Karpas-422 (cell line): ENCODE results near the gene P2RY8. TPM values are rescaled to one million over a fixed set of nuclear protein-coding genes. Genes with fewer than 3 reads are reported as not detected.
"Not testable (repeated sequence)": the region's sequence is repeated elsewhere in the genome, so short reads cannot be mapped to it uniquely, and the experiment has no call there.

ENCODE experiments used
- DNase-seq: peaks from one replicate; pipeline ENCODE4 v3.0.0-alpha.2; 2015
- H2AFZ ChIP-seq: fragments of 200-600 bp; sonication (generic); 2 replicates; pipeline ENCODE4 v1.6.1; 2014; ENCODE audit warnings: antibody characterized with exemption, low read length, mixed read lengths
- H3K27ac ChIP-seq: fragments of 200-600 bp; sonication (generic); 2 replicates; pipeline ENCODE4 v1.5.1; 2014; ENCODE audit warnings: mild to moderate bottlenecking, low read length, moderate library complexity
- H3K27me3 ChIP-seq: fragments of 200-600 bp; sonication (generic); 2 replicates; pipeline ENCODE4 v1.6.1; 2014; ENCODE audit warnings: low read length, mixed read lengths
- H3K36me3 ChIP-seq: fragments of 200-600 bp; sonication (generic); 2 replicates; pipeline ENCODE4 v1.6.1; 2014; ENCODE audit warnings: low read length, mixed read lengths; ENCODE audit not compliant: insufficient read depth
- H3K4me1 ChIP-seq: fragments of 200-600 bp; sonication (generic); 2 replicates; pipeline ENCODE4 v1.6.1; 2014; ENCODE audit warnings: mild to moderate bottlenecking, low read length, mixed read lengths
- H3K4me2 ChIP-seq: fragments of 200-600 bp; sonication (generic); 2 replicates; pipeline ENCODE4 v1.6.1; 2014; ENCODE audit warnings: low read length, low read depth, mild to moderate bottlenecking; ENCODE audit not compliant: poor library complexity, severe bottlenecking
- H3K4me3 ChIP-seq: fragments of 200-600 bp; sonication (generic); 2 replicates; pipeline ENCODE4 v1.5.1; 2014; ENCODE audit warnings: mild to moderate bottlenecking, antibody characterized with exemption, low read length, mixed read lengths
- H3K79me2 ChIP-seq: fragments of 200-600 bp; sonication (generic); 2 replicates; pipeline ENCODE4 v1.6.1; 2014; ENCODE audit warnings: mild to moderate bottlenecking, low read length, mixed read lengths
- H3K9ac ChIP-seq: fragments of 200-600 bp; sonication (generic); 2 replicates; pipeline ENCODE4 v1.6.0; 2014; ENCODE audit warnings: low read length
- H3K9me2 ChIP-seq: fragments of 200-600 bp; sonication (generic), shearing (Covaris generic); replicated peaks from 2 replicates; pipeline ENCODE4 v1.6.0; 2014; ENCODE audit warnings: mild to moderate bottlenecking, low read length, moderate library complexity; ENCODE audit not compliant: insufficient read depth
- H3K9me3 ChIP-seq: fragments of 300-700, 200-600 bp; sonication (generic); 2 replicates; pipeline ENCODE4 v1.6.1; 2014; ENCODE audit warnings: low read length, mixed read lengths
- H4K20me1 ChIP-seq: fragments of 200-600 bp; sonication (generic); 2 replicates; pipeline ENCODE4 v1.6.1; 2014; ENCODE audit warnings: mild to moderate bottlenecking, antibody characterized with exemption, low read length, low read depth; ENCODE audit not compliant: insufficient read depth
- total RNA-seq: library from RNA; depleted of rRNA; stranded (reverse); fragments of >200 nt; shearing (Covaris generic); gene quantifications from 2 replicates; pipeline ENCODE4 v1.2.3, GENCODE V29; 2014; ENCODE audit warnings: low replicate concordance

Gene P2RY8
- total RNA-seq, 1 experiment from 2014 or later: 87.1 TPM

GRCh38 chrX:1490723-1491122 lies 46.3 kb downstream of the P2RY8 start:
- H3K36me3 ChIP-seq: peaks cover 47% of the 10 kb centered on the region
- H3K9me2 ChIP-seq, H4K20me1 ChIP-seq, H2AFZ ChIP-seq, DNase-seq, H3K9ac ChIP-seq, H3K4me2 ChIP-seq, H3K4me3 ChIP-seq, H3K27ac ChIP-seq, H3K27me3 ChIP-seq, H3K9me3 ChIP-seq: not testable (repeated sequence)
- H3K4me1 ChIP-seq: peaks cover 58% of the 10 kb centered on the region
- peaks cover 34% of the 10 kb centered on the region for H3K79me2 ChIP-seq

GRCh38 chrX:1489354-1489753 lies 47.6 kb downstream of the P2RY8 start:
- H3K4me1 ChIP-seq: peaks cover 54% of the 10 kb centered on the region
- H3K9ac ChIP-seq, H3K9me3 ChIP-seq, H3K4me2 ChIP-seq, DNase-seq, H2AFZ ChIP-seq, H3K9me2 ChIP-seq, H3K27me3 ChIP-seq, H4K20me1 ChIP-seq: not testable (repeated sequence)
- peaks cover 47% of the 10 kb centered on the region for H3K36me3 ChIP-seq
- H3K27ac ChIP-seq: peak overlapping the region; percentile 100
- peaks cover 37% of the 10 kb centered on the region for H3K79me2 ChIP-seq
- H3K4me3 ChIP-seq: peak overlapping the region; percentile 35; the same call in 1 of the 2 replicates

DNA sequence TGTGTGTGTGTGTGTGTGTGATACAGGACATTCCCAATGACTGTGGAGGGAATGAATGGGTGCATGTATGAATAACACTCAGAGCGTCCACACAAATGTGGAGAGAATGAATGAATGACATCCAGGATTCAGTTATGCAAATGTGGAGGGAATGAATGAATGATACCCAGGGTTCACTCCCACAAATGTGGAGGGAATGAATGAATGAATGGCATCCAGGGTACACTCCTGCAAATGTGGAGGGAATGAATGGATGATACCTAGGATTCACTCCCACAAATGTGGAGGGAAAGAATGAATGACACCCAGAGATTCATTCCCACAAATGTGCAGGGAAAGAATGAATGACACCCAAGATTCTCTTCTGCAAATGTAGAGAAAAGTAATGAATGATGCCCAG lies 48.2 kb downstream of the P2RY8 start:
- peak overlapping the region; percentile 35; the same call in 1 of the 2 replicates for H3K4me3 ChIP-seq
- H3K27ac ChIP-seq: peak overlapping the region; percentile 100
- H4K20me1 ChIP-seq: no peaks in the 10 kb centered on the region

GRCh38 chrX:1488141-1488540 lies 48.8 kb downstream of the P2RY8 start:
- no peaks in the 10 kb centered on the region for H3K27me3 ChIP-seq
- peaks cover 55% of the 10 kb centered on the region for H3K36me3 ChIP-seq
- no peaks in the 10 kb centered on the region for H3K9me2 ChIP-seq
- peaks cover 37% of the 10 kb centered on the region for H3K79me2 ChIP-seq
- H3K27ac ChIP-seq: peak overlapping the region; percentile 100
- H3K9ac ChIP-seq: peak overlapping the region; percentile 47
- H4K20me1 ChIP-seq: no peaks in the 10 kb centered on the region
- DNase-seq: no peak
- peak overlapping the region; percentile 16 for H3K4me2 ChIP-seq
- no peak overlapping the region for H2AFZ ChIP-seq
- H3K4me3 ChIP-seq: peak overlapping the region; percentile 35; the same call in 1 of the 2 replicates
- H3K4me1 ChIP-seq: peaks cover 55% of the 10 kb centered on the region
- H3K9me3 ChIP-seq: peaks cover 6% of the 10 kb centered on the region; the same call in 1 of the 2 replicates

More for the DNA sequence above, 48.2 kb downstream of the P2RY8 start:
- H3K9me2 ChIP-seq: no peaks in the 10 kb centered on the region
- peak overlapping the region; percentile 47; the same call in 1 of the 2 replicates for H3K9ac ChIP-seq
- H3K36me3 ChIP-seq: peaks cover 53% of the 10 kb centered on the region
- H3K4me2 ChIP-seq: peak overlapping the region; percentile 16
- H3K4me1 ChIP-seq: peaks cover 54% of the 10 kb centered on the region
- DNase-seq: no peak
- peaks cover 6% of the 10 kb centered on the region; the same call in 1 of the 2 replicates for H3K9me3 ChIP-seq
- no peak overlapping the region for H2AFZ ChIP-seq
- H3K79me2 ChIP-seq: peaks cover 37% of the 10 kb centered on the region
- no peaks in the 10 kb centered on the region for H3K27me3 ChIP-seq

DNA sequence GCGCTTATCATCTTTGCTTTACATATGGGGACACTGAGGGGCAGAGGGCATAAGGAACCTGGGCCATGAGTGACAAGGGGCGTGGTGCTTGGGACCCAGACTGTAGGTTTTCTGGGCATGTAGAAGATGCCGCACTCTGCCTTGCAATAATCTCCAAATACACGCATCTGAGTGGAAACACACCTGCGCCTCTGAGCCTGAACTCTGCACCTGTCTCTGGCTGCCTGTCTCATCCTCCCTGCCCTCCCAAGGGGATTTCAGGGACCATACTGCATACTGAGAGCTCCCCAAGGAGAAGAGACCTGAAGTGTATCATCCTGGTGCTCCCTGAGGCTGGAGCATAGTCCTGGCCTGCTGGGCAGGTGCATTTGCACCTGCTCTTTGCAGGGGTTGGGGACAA lies 49.6 kb downstream of the P2RY8 start:
- Histone ChIP-seq H3K4me2 (no peak overlapping the region), H3K9ac (peak overlapping the region; percentile 18; the same call in 1 of the 2 replicates), H3K79me2 (peaks cover 37% of the 10 kb centered on the region), H3K27me3 (no peaks in the 10 kb centered on the region), H3K27ac (peak overlapping the region; percentile 100), H4K20me1 (no peaks in the 10 kb centered on the region), H3K4me3 (no peak overlapping the region), H3K36me3 (peaks cover 55% of the 10 kb centered on the region), H2AFZ (no peak overlapping the region), H3K4me1 (peaks cover 52% of the 10 kb centered on the region), H3K9me3 (peaks cover 6% of the 10 kb centered on the region; the same call in 1 of the 2 replicates), H3K9me2 (no peaks in the 10 kb centered on the region)
- DNase-seq: peak; percentile 76

GRCh38 chrX:1486749-1487361 lies 50.1 kb downstream of the P2RY8 start:
- Histone ChIP-seq H4K20me1 (no peaks in the 10 kb centered on the region), H2AFZ (no peak overlapping the region), H3K4me3 (no peak overlapping the region)

DNA sequence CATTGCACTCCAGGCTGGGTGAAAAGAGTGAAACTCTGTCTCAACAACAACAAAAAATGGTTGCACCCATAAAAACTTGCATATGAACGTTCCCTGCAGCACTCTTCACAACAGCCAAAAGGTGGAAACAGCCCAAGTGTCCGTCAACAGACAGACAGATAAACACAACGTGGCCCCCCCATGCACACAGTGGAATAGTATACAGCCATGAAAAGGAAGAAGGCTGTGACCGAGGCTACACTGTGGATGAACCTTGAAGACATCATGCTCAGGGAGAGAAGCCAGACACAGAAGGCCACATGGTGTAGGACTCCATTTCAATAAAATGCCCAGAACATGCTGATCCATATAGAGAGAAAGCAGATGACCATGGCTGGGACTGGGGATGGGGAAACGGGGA lies 50.8 kb downstream of the P2RY8 start:
- Histone ChIP-seq H3K9ac (no peak overlapping the region), H2AFZ (no peak overlapping the region), H3K9me2 (no peaks in the 10 kb centered on the region), H3K36me3 (peaks cover 49% of the 10 kb centered on the region), H3K27me3 (no peaks in the 10 kb centered on the region), H3K79me2 (peaks cover 37% of the 10 kb centered on the region), H3K4me3 (no peak overlapping the region), H4K20me1 (no peaks in the 10 kb centered on the region), H3K9me3 (peaks cover 6% of the 10 kb centered on the region; the same call in 1 of the 2 replicates), H3K4me1 (peaks cover 61% of the 10 kb centered on the region), H3K4me2 (no peak overlapping the region), H3K27ac (peak overlapping the region; percentile 100)
- no peak for DNase-seq

More at GRCh38 chrX:1486749-1487361, 50.1 kb downstream of the P2RY8 start:
- H3K79me2 ChIP-seq: peaks cover 37% of the 10 kb centered on the region
- H3K9me2 ChIP-seq: no peaks in the 10 kb centered on the region
- H3K9me3 ChIP-seq: peaks cover 6% of the 10 kb centered on the region; the same call in 1 of the 2 replicates
- H3K36me3 ChIP-seq: peaks cover 55% of the 10 kb centered on the region
- H3K9ac ChIP-seq: peak overlapping the region; percentile 18; the same call in 1 of the 2 replicates
- no peak for DNase-seq
- no peak overlapping the region for H3K4me2 ChIP-seq
- no peaks in the 10 kb centered on the region for H3K27me3 ChIP-seq
- peak overlapping the region; percentile 100 for H3K27ac ChIP-seq
- H3K4me1 ChIP-seq: peaks cover 54% of the 10 kb centered on the region

DNA sequence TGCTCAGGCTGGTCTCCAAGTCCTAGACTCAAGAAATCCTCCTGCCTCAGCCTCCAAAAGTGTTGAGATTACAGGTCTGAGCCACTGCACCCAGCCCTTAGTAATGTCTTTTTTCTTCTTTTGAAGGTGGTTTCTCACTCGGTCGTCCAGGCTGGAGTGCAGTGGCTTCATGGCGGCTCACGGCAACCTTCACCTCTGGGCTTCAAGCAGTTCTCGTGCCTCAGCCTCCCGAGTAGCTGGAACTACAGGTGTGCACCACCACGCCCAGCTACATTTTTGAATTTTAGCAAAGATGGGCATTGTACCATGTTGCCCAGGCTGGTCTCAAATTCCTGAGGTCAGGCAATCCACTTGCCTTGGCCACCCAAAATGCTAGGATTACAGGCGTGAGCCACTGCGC lies 52.0 kb downstream of the P2RY8 start:
- Histone ChIP-seq H3K27ac (peak overlapping the region; percentile 100), H3K9me3 (peaks cover 4% of the 10 kb centered on the region; the same call in 1 of the 2 replicates), H3K79me2 (peaks cover 41% of the 10 kb centered on the region), H4K20me1 (no peaks in the 10 kb centered on the region), H3K4me3 (no peak overlapping the region), H3K9ac (peak overlapping the region; percentile 27; the same call in 1 of the 2 replicates), H3K36me3 (peaks cover 47% of the 10 kb centered on the region), H3K27me3 (no peaks in the 10 kb centered on the region), H3K9me2 (no peaks in the 10 kb centered on the region), H2AFZ (no peak overlapping the region), H3K4me2 (no peak overlapping the region), H3K4me1 (peaks cover 70% of the 10 kb centered on the region)
- DNase-seq: no peak
